GM12878 (cell line): ENCODE measurements around the gene C9orf50. TPM values are rescaled to one million over a fixed set of nuclear protein-coding genes. Genes with fewer than 3 reads are reported as not detected.

Experiments used
- ATAC-seq: fragments of 200-7000 bp; cut with Tn5 transposase; 3 replicates; pipeline ENCODE4 v1.9.1; 2020; ENCODE audit warnings: mild to moderate bottlenecking, moderate library complexity
- BruUV-seq: library from RNA; stranded (reverse); fragments of 400-500 nt; replicated peaks from 2 replicates; lab custom pipeline; 2021; lab: Mats Ljungman, UMichigan
- CTCF ChIA-PET: fragments of 300-600 bp; sonication (Branson Sonifier 250); formaldehyde crosslinking; extraction: SDS; loops from one replicate; lab custom pipeline; 2021; ENCODE audit warnings: inconsistent platforms; lab: Yijun Ruan, JAX
- POLR2A ChIA-PET: fragments of 350-600 bp; formaldehyde crosslinking; extraction: SDS; loops from one replicate; lab custom pipeline; 2021; ENCODE audit warnings: inconsistent platforms; lab: Charles Lee
- RAD21 ChIA-PET: fragments of 300-600 bp; sonication (Branson Sonifier 250); formaldehyde crosslinking; loops from one replicate; lab custom pipeline; 2023; ENCODE audit warnings: antibody characterized with exemption; ENCODE audit not compliant: unreplicated experiment; lab: Charles Lee
- SMC1A ChIA-PET: fragments of 300-600 bp; sonication (Branson Sonifier 250); formaldehyde crosslinking; loops from one replicate; lab custom pipeline; 2023; ENCODE audit not compliant: unreplicated experiment, uncharacterized antibody; lab: Charles Lee
- DNase-seq: peaks from one replicate; pipeline ENCODE4 v3.0.0-alpha.2; 2011; ENCODE audit warnings: low read depth, low spot score
- FAIRE-seq: peaks from 3 replicates; lab custom pipeline; 2011; peaks lifted over from hg19 to GRCh38; lab: Jason Lieb, UNC
- H2AFZ ChIP-seq: 2 replicates; pipeline ENCODE4 v1.6.0; 2011; ENCODE audit warnings: low read depth, low read length, control low read depth; ENCODE audit not compliant: control insufficient read depth
- H3K27ac ChIP-seq: 2 replicates; pipeline ENCODE4 v1.5.1; 2011; ENCODE audit warnings: control low read depth; ENCODE audit not compliant: control insufficient read depth, insufficient read depth
- H3K27me3 ChIP-seq, 2 experiments: replicated peaks in 1 of 2; 2 replicates each; pipeline versions ENCODE4 v1.6.0 to v1.6.1; 2011; ENCODE audit warnings: low read length in 1 of 2; ENCODE audit not compliant: control insufficient read depth in 2 of 2, insufficient read depth in 2 of 2
- H3K36me3 ChIP-seq, 2 experiments: 2 replicates each; pipeline ENCODE4 v1.5.1; 2011; ENCODE audit warnings: low read length in 1 of 2; ENCODE audit not compliant: control insufficient read depth in 2 of 2, insufficient read depth in 2 of 2
- H3K4me1 ChIP-seq: 2 replicates; pipeline ENCODE4 v1.6.1; 2011; ENCODE audit warnings: mild to moderate bottlenecking, low read length, moderate library complexity, mixed read lengths; ENCODE audit not compliant: control insufficient read depth, insufficient read depth
- H3K4me2 ChIP-seq: 2 replicates; pipeline ENCODE4 v1.6.0; 2011; ENCODE audit warnings: control low read depth; ENCODE audit not compliant: control insufficient read depth, insufficient read depth
- H3K4me3 ChIP-seq: fragments of 200-600 bp; sonication (generic); 2 replicates; pipeline ENCODE4 v1.5.1; 2016
- H3K79me2 ChIP-seq: 2 replicates; pipeline ENCODE4 v1.6.0; 2011; ENCODE audit warnings: low read length; ENCODE audit not compliant: control insufficient read depth, insufficient read depth
- H3K9ac ChIP-seq: 2 replicates; pipeline ENCODE4 v1.8.0; 2011; ENCODE audit warnings: low read length, control low read depth, mixed read lengths; ENCODE audit not compliant: control insufficient read depth, insufficient read depth
- H3K9me3 ChIP-seq: replicated peaks from 3 replicates; pipeline ENCODE4 v1.5.1; 2011; ENCODE audit warnings: mild to moderate bottlenecking, low read length; ENCODE audit not compliant: control insufficient read depth, insufficient read depth
- H4K20me1 ChIP-seq: 2 replicates; pipeline ENCODE4 v1.6.0; 2011; ENCODE audit not compliant: control insufficient read depth, insufficient read depth
- CHD1 ChIP-seq: IDR thresholded peaks from 2 replicates; pipeline ENCODE4 v1.6.1; 2012; ENCODE audit warnings: low read depth, low read length, improper control_type of control experiment
- HDAC6 ChIP-seq: fragments of 200-600 bp; sonication (generic); IDR thresholded peaks from one replicate; pipeline ENCODE4 v1.8.0; 2017; ENCODE audit warnings: antibody characterized with exemption; ENCODE audit not compliant: unreplicated experiment
- POLR2A ChIP-seq: IDR thresholded peaks from 2 replicates; pipeline ENCODE4 v1.6.1; 2011; ENCODE audit warnings: low read depth, mild to moderate bottlenecking, low read length
- POLR2AphosphoS5 ChIP-seq: IDR thresholded peaks from 2 replicates; pipeline ENCODE4 v1.6.1; 2011; ENCODE audit warnings: mild to moderate bottlenecking, low read length, inconsistent platforms
- POU2F2 ChIP-seq: IDR thresholded peaks from 3 replicates; pipeline ENCODE4 v1.6.1; 2011; ENCODE audit warnings: low read depth, mild to moderate bottlenecking, low read length, borderline replicate concordance
- ZBED1 ChIP-seq: IDR thresholded peaks from 2 replicates; pipeline ENCODE4 v1.6.1; 2016; ENCODE audit warnings: borderline replicate concordance
- WGBS: methylation state at CpG from one replicate; pipeline ENCODE4 v1.1.6; 2016; ENCODE audit warnings: low lambda C conversion rate; ENCODE audit not compliant: insufficient replicate concordance, insufficient coverage; ENCODE audit errors: missing lambda C conversion rate; 5-methylcytosine and 5-hydroxymethylcytosine counted together
- in situ Hi-C: fragments of 300-500 bp; cut with MboI; formaldehyde crosslinking; loops from 9 replicates; pipeline ENCODE4 v1.14.3; 2018; ENCODE audit warnings: mixed read lengths
- intact Hi-C: fragments of 100-400 bp; cut with micrococcal nuclease; formaldehyde crosslinking; loops from one replicate; pipeline ENCODE4 v1.14.2; 2022; ENCODE audit not compliant: unreplicated experiment
- polyA plus RNA-seq, 11 experiments: library from polyadenylated mRNA; depleted of rRNA in 4 of 11; unstranded in 6 of 11; stranded (reverse) in 5 of 11; fragments of >200 nt; fragmentation: Nextera tagmentation in 4 of 11; fragmentation: Illumina TruSeq in 1 of 11; extraction: Ambion mirVana in 4 of 11; extraction: Trizol in 1 of 11; gene quantifications; 1 replicate in 1 of 11; 2 replicates in 10 of 11; pipeline versions ENCODE4 v1.2.1 to v1.2.3, GENCODE V29; 2011 to 2016; ENCODE audit warnings: inconsistent platforms in 2 of 11, missing spikeins in 2 of 11, low read depth in 1 of 11
- total RNA-seq, 4 experiments: library from RNA; depleted of rRNA in 3 of 4; stranded (reverse); fragments of >200 nt in 3 of 4; fragmentation: Illumina TruSeq in 1 of 4; extraction: Trizol in 1 of 4; gene quantifications; 2 replicates each; pipeline versions ENCODE4 v1.2.1 to v1.2.3, GENCODE V29; 2013 to 2021
- TF ChIP-seq, protein P1 (sequence below): IDR thresholded peaks from 2 replicates; pipeline ENCODE4 v1.6.1; 2011; ENCODE audit warnings: borderline replicate concordance, low read depth, mild to moderate bottlenecking, moderate library complexity, mixed read lengths, low read length; ENCODE audit not compliant: insufficient read depth; ENCODE audit errors: extremely low read length
- TF ChIP-seq, protein P2 (sequence below): fragments of 450-650 bp; IDR thresholded peaks from 2 replicates; pipeline ENCODE4 v1.6.1; 2017; ENCODE audit warnings: low read depth, mild to moderate bottlenecking, moderate library complexity
- TF ChIP-seq, protein P3 (sequence below): fragments of 450-650 bp; IDR thresholded peaks from 2 replicates; pipeline ENCODE4 v1.6.1; 2017; ENCODE audit warnings: mild to moderate bottlenecking

Gene C9orf50
- total and polyA plus RNA-seq, 10 of the 15 experiments (the other 5 are each of a cell fraction or from before 2014, with no cell fraction given) = not detected

- Histone ChIP-seq H3K9ac (no peak overlapping the region), H3K36me3 (peaks cover 21 to 41% of the 10 kb centered on the region in 2 experiments; a peak in 3 of 4 replicates), H3K27me3 (no peaks in the 10 kb centered on the region), H3K4me3 (no peak overlapping the region), H3K79me2 (peaks cover 13% of the 10 kb centered on the region), H2AFZ (no peak overlapping the region), H3K9me3 (no peaks in the 10 kb centered on the region), H3K4me2 (no peak overlapping the region), H3K27ac (no peak overlapping the region), H4K20me1 (no peaks in the 10 kb centered on the region; the same call in 1 of the 2 replicates), H3K4me1 (0 out of 2 replicates have a peak, but pooled peaks cover 4% of the 10 kb centered on the region)
- no peak for FAIRE-seq
- ChIA-PET POLR2A (no interaction called here), SMC1A (no interaction called here), RAD21 (no interaction called here), CTCF (interaction anchor here (0.7 to 1.1 kb wide), 2 partner anchors 8 to 504 kb away, joined by 3 to 4 read pairs; no protein-coding TSS in a partner anchor)
- DNase-seq = no peak
- WGBS = 96% methylated on average over 34 of the region's 34 CpGs
- TF ChIP-seq POLR2A = peak; percentile 57
- TF ChIP-seq, protein P1, sequence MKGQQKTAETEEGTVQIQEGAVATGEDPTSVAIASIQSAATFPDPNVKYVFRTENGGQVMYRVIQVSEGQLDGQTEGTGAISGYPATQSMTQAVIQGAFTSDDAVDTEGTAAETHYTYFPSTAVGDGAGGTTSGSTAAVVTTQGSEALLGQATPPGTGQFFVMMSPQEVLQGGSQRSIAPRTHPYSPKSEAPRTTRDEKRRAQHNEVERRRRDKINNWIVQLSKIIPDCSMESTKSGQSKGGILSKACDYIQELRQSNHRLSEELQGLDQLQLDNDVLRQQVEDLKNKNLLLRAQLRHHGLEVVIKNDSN = peak; percentile 3
- no peak for TF ChIP-seq CHD1
- no peak for TF ChIP-seq HDAC6
- BruUV-seq = no TSS peak
- intact Hi-C loops = no loop called here
- in situ Hi-C loops = no loop called here
- ATAC-seq = no peak
These were observed 14.5 kb upstream of the C9orf50 start for GRCh38 chr9:129635099-129636065.

GRCh38 chr9:129633848-129634247, 12.9 kb upstream of the C9orf50 start:
- Histone ChIP-seq H3K4me2 (no peak overlapping the region), H4K20me1 (no peaks in the 10 kb centered on the region; the same call in 1 of the 2 replicates), H3K9ac (no peak overlapping the region), H3K79me2 (peaks cover 27% of the 10 kb centered on the region), H3K4me3 (no peak overlapping the region), H3K36me3 (peaks cover 20 to 39% of the 10 kb centered on the region in 2 experiments; a peak in 3 of 4 replicates), H3K27me3 (no peaks in the 10 kb centered on the region), H3K9me3 (no peaks in the 10 kb centered on the region), H2AFZ (no peak overlapping the region), H3K27ac (no peak overlapping the region), H3K4me1 (0 out of 2 replicates have a peak, but pooled peaks cover 4% of the 10 kb centered on the region)
- SMC1A ChIA-PET = no interaction called here
- no peak for ATAC-seq
- in situ Hi-C loops = no loop called here
- intact Hi-C loops = no loop called here
- CTCF ChIA-PET = interaction anchor here (0.6 to 1.0 kb wide), 2 partner anchors 9 to 1347 kb away, joined by 3 to 4 read pairs; no protein-coding TSS in a partner anchor
- FAIRE-seq = no peak
- POLR2A ChIA-PET = no interaction called here
- RAD21 ChIA-PET = no interaction called here
- no peak for DNase-seq
- no TSS peak for BruUV-seq
- WGBS = 90% methylated on average over 13 of the region's 13 CpGs
- TF ChIP-seq POU2F2 = no peak
- TF ChIP-seq, protein P2, sequence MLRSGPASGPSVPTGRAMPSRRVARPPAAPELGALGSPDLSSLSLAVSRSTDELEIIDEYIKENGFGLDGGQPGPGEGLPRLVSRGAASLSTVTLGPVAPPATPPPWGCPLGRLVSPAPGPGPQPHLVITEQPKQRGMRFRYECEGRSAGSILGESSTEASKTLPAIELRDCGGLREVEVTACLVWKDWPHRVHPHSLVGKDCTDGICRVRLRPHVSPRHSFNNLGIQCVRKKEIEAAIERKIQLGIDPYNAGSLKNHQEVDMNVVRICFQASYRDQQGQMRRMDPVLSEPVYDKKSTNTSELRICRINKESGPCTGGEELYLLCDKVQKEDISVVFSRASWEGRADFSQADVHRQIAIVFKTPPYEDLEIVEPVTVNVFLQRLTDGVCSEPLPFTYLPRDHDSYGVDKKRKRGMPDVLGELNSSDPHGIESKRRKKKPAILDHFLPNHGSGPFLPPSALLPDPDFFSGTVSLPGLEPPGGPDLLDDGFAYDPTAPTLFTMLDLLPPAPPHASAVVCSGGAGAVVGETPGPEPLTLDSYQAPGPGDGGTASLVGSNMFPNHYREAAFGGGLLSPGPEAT = no peak
- TF ChIP-seq POLR2AphosphoS5 = no peak
- TF ChIP-seq, protein P3, sequence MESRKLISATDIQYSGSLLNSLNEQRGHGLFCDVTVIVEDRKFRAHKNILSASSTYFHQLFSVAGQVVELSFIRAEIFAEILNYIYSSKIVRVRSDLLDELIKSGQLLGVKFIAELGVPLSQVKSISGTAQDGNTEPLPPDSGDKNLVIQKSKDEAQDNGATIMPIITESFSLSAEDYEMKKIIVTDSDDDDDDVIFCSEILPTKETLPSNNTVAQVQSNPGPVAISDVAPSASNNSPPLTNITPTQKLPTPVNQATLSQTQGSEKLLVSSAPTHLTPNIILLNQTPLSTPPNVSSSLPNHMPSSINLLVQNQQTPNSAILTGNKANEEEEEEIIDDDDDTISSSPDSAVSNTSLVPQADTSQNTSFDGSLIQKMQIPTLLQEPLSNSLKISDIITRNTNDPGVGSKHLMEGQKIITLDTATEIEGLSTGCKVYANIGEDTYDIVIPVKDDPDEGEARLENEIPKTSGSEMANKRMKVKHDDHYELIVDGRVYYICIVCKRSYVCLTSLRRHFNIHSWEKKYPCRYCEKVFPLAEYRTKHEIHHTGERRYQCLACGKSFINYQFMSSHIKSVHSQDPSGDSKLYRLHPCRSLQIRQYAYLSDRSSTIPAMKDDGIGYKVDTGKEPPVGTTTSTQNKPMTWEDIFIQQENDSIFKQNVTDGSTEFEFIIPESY = no peak
- no peak for TF ChIP-seq ZBED1
